ENCODE measurements around the gene NFRKB. TPM values are rescaled to one million over a fixed set of nuclear protein-coding genes. Genes with fewer than 3 reads are reported as not detected.
A peak's percentile ranks its signal among the peaks of the same experiment; 100 is the strongest.

Gene NFRKB
- total RNA-seq, 1 experiment from 2014 or later, result 26.4 TPM

DNA sequence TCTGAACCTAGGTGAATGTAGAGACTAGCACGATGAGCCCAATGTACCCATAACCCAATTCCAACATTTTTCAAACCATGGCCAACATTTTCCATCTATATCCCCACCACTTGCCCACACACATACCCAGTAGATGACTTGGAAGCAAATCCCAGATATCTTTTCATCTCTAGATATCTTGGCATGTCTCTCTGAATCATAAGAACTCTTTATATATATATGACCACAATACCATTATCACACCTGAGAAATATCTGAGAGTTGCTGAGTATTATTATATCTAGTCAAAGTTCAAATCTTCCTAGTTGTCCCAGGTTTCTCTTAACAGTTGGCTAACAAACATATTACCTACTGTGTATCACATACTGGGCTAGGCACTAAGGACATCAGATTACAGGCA lies 37.9 kb upstream of the NFRKB start:
- no peak overlapping the region for H3K27ac Mint-ChIP-seq (ENCODE audit: unreplicated experiment)
- CTCF ChIA-PET, result no interaction called here
- no TSS peak for BruUV-seq (replicated peaks)
- no peak for DNase-seq
- no peak overlapping the region for H3K4me3 Mint-ChIP-seq (ENCODE audit: low read depth, unreplicated experiment)
- H3K9me3 Mint-ChIP-seq (ENCODE audit: low read depth, unreplicated experiment), result no peaks in the 10 kb centered on the region
- no peaks in the 10 kb centered on the region for H3K27me3 Mint-ChIP-seq (ENCODE audit: unreplicated experiment)
- H3K36me3 Mint-ChIP-seq (ENCODE audit: insufficient read depth, unreplicated experiment), result peaks cover 5% of the 10 kb centered on the region
- intact Hi-C loops (cut with micrococcal nuclease; ENCODE audit: unreplicated experiment), result no loop called here
- no peak for TF ChIP-seq CTCF (IDR thresholded peaks at IDR 0.05; ENCODE audit: unreplicated experiment)
- H3K4me1 Mint-ChIP-seq (ENCODE audit: low read depth, unreplicated experiment), result no peaks in the 10 kb centered on the region

GRCh38 chr11:129932381-129933067 lies 37.1 kb upstream of the NFRKB start:
- no peak for TF ChIP-seq CTCF (IDR thresholded peaks at IDR 0.05; ENCODE audit: unreplicated experiment)
- DNase-seq, result no peak
- Mint-ChIP-seq H3K4me1 (ENCODE audit: low read depth, unreplicated experiment) (no peaks in the 10 kb centered on the region), H3K27ac (ENCODE audit: unreplicated experiment) (no peak overlapping the region), H3K36me3 (ENCODE audit: insufficient read depth, unreplicated experiment) (peaks cover 5% of the 10 kb centered on the region), H3K4me3 (ENCODE audit: low read depth, unreplicated experiment) (no peak overlapping the region), H3K27me3 (ENCODE audit: unreplicated experiment) (no peaks in the 10 kb centered on the region), H3K9me3 (ENCODE audit: low read depth, unreplicated experiment) (no peaks in the 10 kb centered on the region)
- BruUV-seq (replicated peaks), result no TSS peak
- CTCF ChIA-PET, result no interaction called here
- intact Hi-C loops (cut with micrococcal nuclease; ENCODE audit: unreplicated experiment), result no loop called here

- H3K27me3 Mint-ChIP-seq (ENCODE audit: unreplicated experiment), result no peaks in the 10 kb centered on the region
- no peaks in the 10 kb centered on the region for H3K9me3 Mint-ChIP-seq (ENCODE audit: low read depth, unreplicated experiment)
- intact Hi-C loops (cut with micrococcal nuclease; ENCODE audit: unreplicated experiment), result no loop called here
- no TSS peak for BruUV-seq (replicated peaks)
- H3K36me3 Mint-ChIP-seq (ENCODE audit: insufficient read depth, unreplicated experiment), result peaks cover 5% of the 10 kb centered on the region
- no peak overlapping the region for H3K4me3 Mint-ChIP-seq (ENCODE audit: low read depth, unreplicated experiment)
- DNase-seq, result no peak
- TF ChIP-seq CTCF (IDR thresholded peaks at IDR 0.05; ENCODE audit: unreplicated experiment), result no peak
- CTCF ChIA-PET, result no interaction called here
- H3K27ac Mint-ChIP-seq (ENCODE audit: unreplicated experiment), result no peak overlapping the region
- no peaks in the 10 kb centered on the region for H3K4me1 Mint-ChIP-seq (ENCODE audit: low read depth, unreplicated experiment)
Measured at GRCh38 chr11:129930743-129931142, 35.4 kb upstream of the NFRKB start.

GRCh38 chr11:129930296-129930695 lies 34.9 kb upstream of the NFRKB start:
- H3K27ac Mint-ChIP-seq (ENCODE audit: unreplicated experiment), result no peak overlapping the region
- H3K4me1 Mint-ChIP-seq (ENCODE audit: low read depth, unreplicated experiment), result no peaks in the 10 kb centered on the region
- no peaks in the 10 kb centered on the region for H3K9me3 Mint-ChIP-seq (ENCODE audit: low read depth, unreplicated experiment)
- TF ChIP-seq CTCF (IDR thresholded peaks at IDR 0.05; ENCODE audit: unreplicated experiment), result no peak
- DNase-seq, result peak; percentile 1
- BruUV-seq (replicated peaks), result no TSS peak
- no peaks in the 10 kb centered on the region for H3K27me3 Mint-ChIP-seq (ENCODE audit: unreplicated experiment)
- CTCF ChIA-PET, result no interaction called here
- peaks cover 5% of the 10 kb centered on the region for H3K36me3 Mint-ChIP-seq (ENCODE audit: insufficient read depth, unreplicated experiment)
- intact Hi-C loops (cut with micrococcal nuclease; ENCODE audit: unreplicated experiment), result no loop called here
- H3K4me3 Mint-ChIP-seq (ENCODE audit: low read depth, unreplicated experiment), result no peak overlapping the region
